GM21786 (cell line): ENCODE results near the gene CCDC85C.

ENCODE experiments used
- ATAC-seq: cut with Tn5 transposase; IDR thresholded peaks from one replicate; pipeline ENCODE4 v1.9.1; 2021; ENCODE audit not compliant: unreplicated experiment

The CCDC85C gene

DNA sequence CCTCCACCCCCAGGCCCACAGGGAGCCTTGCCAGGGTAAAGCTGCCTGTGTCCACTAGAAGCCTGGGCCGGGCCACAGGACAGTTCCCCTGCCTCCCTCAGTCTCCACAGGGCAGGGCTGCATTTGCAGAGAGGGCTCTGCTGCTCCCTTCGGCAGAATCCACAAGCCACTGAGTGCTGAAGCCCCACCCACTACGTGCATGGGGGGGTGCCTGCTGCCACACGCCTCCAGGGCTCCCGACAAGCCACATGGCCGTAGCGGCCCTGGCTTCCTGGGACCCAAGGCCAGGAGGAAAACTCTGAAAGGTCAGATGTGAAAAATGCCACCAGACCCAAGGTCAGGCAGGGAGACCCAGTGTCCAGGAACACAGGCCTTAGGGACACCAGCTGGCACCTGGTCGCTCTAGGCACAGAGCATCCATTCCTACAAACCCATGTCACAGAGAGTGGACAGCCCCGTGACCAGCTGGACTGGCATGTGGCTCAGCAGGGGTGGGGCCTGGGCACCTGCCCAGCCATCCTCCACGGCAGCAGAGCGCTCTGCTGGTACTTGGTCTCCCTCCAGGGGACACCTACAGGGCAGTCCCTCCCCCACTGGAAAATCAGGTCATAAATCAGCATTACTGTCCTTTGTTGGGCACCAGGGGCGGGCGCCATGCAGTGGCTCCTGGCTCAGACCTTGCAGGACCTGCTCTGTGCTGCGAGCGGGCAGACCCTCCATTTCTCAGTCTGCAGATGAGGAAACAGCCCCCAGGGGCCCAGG is 42.9 kb downstream of the CCDC85C start:
- ATAC-seq: no peak

DNA sequence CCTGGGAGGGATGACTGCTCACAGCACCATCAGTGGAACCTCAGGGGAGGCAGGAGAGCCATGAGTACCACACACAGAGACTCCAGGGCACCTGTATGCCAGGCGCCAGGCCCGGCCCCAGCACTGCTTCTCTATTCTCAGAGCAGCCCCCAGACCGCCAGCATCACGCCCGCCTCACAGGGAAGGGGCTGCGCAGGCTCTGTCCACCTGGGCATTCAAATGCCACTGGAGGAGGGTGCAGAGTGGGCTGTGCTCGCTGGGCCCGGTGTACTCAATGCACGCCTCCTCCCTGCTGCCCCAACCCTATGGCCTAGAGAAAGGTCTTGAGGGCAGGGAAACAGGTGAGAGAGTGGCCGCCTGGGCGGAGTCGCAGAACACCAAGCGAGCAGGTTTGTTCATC is 43.6 kb downstream of the CCDC85C start:
- ATAC-seq: no peak

DNA sequence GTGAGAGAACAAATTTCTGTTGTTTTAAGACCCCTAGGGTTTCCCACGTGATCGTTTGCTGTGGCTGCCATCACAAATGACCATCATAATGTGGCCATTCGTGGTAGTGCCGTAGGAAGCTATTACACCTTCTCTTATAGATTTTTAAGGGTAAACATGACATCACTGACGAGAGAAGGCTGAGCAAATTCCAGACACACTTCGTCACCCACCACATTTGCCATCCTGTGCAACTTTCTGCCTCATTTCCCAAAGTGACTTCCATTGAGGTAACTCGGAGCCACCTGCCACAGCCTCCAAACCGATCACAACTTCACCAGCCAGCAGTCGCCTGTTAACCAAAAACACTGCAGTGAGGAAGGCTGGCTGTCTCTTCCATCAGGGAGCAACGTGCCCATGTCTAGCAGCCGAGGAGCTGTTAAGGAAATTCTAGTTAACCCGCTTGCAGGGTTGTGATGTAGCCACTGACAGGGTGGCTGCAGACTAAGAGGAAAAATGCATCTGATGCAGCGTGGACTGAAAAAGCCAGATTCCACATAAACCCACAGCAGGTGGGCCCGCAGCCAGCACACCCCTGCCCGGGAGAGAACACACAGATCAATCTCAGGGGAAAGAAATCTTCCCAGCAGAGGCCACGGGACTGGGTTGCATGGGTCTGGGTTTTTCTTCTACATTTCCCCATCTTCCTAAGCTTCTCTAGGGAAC is 44.6 kb downstream of the CCDC85C start:
- ATAC-seq: no peak

GRCh38 chr14:99556134-99556791 is 47.7 kb downstream of the CCDC85C start:
- ATAC-seq: no peak

DNA sequence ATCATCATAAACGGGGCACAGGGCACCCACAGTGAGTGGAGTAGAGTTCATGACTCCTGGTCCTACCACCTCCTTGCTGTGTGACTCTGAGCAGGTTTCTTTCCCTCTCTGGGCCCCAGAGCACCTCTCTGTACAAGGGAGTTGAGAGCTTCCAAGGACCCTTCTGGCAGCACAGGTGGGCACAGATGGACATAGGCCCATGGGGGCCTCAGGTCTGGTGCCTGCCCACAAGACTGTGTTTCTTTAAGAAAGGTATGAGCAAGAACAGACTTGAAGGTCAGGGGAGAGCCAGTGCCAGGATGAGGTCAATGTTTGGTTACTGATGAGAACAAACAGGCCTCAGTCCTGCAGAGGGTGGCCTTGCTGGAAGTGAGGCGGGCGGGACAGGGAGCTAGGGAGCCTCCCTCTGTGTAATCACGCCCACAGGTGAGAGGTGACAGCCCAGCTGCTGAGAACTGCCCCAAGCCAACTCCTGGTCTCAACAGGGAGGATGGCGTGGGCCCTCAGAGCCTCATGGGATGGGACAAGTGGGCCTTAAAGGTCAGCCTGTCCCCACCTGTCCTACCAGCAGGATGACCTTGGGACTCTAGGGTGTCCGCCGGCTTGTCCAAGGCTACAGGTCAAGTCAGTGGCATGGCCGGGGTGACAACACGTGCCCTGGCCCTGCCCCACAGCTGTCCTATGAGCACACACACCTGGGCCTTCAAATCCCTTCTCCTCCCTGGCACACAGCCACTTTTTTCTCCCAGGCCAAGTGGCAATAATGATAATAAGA is 49.1 kb downstream of the CCDC85C start:
- ATAC-seq: no peak

GRCh38 chr14:99554184-99554583 is 49.8 kb downstream of the CCDC85C start:
- no peak for ATAC-seq

DNA sequence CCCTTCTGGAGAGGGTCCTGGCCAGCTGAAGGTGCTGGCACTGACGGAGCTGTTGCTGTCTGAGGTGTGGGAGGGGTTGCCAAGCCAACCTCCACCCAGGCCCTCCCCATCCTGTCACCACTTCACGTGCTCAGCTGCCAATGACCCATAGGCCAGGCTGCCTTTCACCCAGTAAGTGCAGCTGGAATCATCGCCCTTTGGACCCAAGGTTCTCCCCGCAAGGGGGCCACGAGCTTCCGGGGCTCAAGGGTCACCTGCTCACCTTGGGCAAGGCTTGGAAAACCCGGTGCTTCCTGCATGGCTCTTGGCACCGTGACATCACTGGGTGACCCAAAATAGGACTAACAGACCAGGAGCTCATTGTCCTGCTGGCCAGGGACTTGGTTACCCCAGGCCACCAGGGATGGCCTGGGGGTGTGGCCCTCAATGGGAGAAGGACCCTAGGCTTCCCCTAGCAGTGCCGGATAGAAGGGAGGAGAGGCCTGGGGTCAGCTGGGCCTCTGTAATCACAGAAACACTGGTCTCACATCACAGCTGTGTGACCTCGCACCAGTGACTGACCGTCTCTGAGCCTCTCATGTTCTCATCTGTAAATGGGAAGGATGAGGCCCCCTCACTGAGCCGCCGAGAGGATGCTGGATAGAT is 51.3 kb downstream of the CCDC85C start:
- no peak for ATAC-seq

DNA sequence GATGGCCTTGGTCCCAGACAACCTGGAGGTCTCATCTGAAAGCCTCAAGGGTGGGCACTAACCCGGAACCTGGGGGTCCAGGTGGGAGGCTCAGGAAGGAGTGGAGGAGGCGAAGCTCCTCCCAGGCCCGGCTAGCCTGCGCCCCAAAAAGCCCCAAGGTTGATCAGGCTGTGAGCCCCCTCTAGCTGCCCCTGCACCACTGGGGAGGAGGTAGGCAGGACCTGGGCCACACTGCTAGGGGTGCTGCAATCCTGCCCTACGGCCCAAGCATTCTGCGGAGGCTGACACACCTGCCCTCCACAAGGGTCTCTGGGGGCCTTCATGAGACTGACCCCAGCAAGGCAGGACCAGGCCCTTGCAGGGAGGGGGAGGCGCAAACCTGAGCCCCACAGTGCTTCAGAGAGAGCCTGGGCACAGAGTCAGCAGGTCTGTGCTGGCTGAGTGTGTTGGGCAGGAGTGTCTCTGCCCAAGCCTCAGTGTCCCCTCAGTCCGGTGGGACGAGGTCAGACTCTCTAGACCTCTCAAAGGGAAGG is 51.9 kb downstream of the CCDC85C start:
- no peak for ATAC-seq

GRCh38 chr14:99551034-99551922 is 52.7 kb downstream of the CCDC85C start:
- ATAC-seq: no peak

GRCh38 chr14:99550387-99550992 is 53.5 kb downstream of the CCDC85C start:
- no peak for ATAC-seq

DNA sequence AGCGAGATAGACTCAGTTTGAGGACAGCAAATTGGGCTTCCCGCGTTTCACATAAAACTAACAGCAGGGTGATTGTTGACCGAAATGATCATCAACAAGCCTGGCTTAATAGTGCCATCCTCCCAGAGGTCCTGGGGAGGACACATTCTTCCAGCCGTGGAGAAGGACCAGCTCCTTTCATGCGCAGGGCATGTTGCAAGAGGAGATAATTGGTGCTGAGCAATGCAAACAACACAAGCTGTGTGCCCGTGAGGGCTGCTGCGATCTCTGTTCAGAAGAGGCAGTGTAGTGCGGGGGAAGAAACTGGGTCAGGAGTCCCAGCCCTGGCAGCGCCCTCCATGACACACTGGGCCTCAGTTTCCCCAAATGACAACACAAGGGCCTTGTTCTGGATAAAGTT is 54.3 kb downstream of the CCDC85C start:
- ATAC-seq: no peak

DNA sequence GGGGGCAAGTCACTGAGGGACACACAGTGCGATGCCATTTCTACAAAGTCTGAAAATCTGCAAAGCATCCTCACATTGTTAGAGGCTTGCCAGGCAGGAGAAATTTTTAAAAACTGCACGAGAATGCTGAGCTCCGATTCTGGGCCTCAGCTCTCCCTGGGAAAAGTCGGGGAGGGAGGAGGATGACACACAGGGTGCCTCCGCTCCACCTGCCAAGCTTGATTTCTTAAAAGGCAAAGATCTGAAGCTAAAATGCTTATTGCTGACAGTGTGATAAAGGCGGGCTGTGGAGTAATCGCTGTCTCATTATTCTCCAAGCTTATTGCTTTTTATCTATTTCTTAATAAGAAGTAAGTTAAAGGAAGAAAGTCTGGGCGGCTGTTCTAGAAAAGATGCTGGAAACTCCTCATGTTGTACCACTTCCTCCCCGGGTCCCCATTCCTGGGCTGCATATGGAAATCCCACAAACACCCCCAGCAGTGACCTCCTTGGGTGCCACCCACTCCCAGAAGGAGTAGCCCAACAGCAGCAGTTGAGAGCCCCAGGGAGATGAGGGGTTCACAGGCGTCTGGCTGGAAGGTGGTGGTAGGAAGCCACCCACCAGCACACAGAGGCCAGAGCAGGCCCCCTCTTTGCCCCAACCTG is 55.0 kb downstream of the CCDC85C start:
- ATAC-seq: no peak

DNA sequence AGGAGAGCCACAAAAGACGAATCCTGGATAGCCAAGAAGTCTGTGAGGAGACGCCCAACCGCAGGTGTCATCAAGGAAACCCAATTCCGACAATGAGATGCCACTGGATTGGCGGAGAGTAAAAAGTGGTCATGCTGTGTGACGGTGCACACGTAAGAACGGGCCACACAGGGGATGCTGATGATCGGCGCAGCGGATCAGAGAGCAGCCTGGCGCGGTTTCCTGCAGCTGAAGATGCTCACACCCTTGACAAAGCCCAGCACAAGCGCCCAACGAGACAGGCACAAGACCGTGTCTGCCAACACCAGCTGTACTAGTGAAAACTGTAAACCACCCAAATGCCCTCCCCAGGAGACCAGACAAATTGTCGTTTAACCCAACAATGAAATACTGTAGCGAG is 55.8 kb downstream of the CCDC85C start:
- ATAC-seq: no peak

GRCh38 chr14:99546234-99546879 is 57.6 kb downstream of the CCDC85C start:
- no peak for ATAC-seq

DNA sequence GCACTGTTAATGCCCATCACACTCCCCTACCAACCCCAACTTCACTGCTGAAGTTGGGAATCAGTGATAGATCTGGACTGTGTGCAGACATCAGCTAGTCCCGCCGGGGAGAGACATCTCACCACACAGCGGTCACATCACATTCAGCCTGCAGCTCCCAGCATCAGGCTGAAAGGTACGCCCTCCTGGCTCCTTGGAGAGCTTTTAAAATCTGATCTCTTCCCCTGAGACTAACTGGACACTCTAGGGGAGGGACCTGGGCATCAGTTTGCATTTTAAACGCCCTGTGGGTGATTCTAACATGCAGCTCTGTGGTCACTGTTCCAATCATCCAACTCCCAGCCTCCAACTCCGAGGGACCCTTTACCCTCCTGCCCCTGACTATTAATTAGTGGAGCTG is 58.4 kb downstream of the CCDC85C start:
- ATAC-seq: no peak

GRCh38 chr14:99544991-99545390 is 59.0 kb downstream of the CCDC85C start:
- no peak for ATAC-seq

DNA sequence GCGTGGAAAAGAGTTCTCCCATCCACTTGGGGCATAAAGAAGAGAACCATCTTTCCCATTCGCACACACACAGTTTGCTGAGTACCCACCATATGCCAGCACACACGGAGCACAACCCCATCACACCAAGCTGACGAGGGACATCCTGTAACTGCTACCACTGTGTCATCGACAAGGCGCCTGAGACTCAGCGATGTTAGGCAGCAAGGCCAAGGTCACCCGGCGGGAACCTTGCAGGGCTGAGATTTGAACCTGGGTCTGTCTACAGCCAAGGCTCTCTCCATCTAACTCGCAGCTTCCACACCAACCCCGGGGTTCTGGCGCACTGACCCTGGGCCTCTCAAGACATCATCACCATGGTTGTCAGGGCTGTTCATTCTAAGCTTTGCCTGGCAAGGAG is 60.0 kb downstream of the CCDC85C start:
- ATAC-seq: no peak

- no peak for ATAC-seq
Observed at GRCh38 chr14:99543370-99543769, 60.6 kb downstream of the CCDC85C start.
